Subcutaneous adipose tissue (tissue), 4 donors: Measurements from ENCODE around the gene PRKAR2B. TPM values are rescaled to one million over a fixed set of nuclear protein-coding genes. Genes with fewer than 3 reads are reported as not detected.

Experiments
- total RNA-seq, 4 donors: library from RNA; depleted of rRNA; stranded (reverse); fragments of >200 nt; gene quantifications; one replicate each; pipeline ENCODE4 v1.1.0, GENCODE V29; 2016
- TF ChIP-seq, protein P1 (sequence below): fragments of 450-650 bp; IDR thresholded peaks from one replicate; pipeline ENCODE4 v1.5.1; 2016; ENCODE audit warnings: low read depth, mild to moderate bottlenecking, control low read depth, antibody characterized with exemption, moderate library complexity

PRKAR2B gene
- total RNA-seq, 4 donors from 2014 or later = 224 to 678 (median 404) TPM

DNA sequence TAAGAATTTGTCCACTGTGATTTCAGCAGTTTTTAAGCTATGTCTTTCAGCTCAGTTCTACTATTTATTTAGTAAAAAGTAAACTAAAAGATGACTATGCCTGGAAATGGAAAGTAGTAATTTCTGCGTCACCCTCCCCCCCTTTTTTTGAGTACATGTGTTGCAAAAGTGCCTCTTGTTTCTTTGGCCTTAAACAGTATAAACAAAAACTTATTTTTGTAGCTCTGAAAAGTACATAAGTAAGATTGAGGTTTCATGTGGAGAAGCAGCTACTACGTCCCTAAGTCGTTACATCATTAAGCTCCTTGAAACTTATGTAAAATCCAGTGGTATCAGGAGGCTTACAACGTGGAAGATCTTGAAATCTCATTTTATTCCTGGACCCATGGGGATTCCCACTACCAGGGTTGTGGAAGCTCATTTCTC, 78.0 kb downstream of the PRKAR2B start:
- TF ChIP-seq, protein P1, sequence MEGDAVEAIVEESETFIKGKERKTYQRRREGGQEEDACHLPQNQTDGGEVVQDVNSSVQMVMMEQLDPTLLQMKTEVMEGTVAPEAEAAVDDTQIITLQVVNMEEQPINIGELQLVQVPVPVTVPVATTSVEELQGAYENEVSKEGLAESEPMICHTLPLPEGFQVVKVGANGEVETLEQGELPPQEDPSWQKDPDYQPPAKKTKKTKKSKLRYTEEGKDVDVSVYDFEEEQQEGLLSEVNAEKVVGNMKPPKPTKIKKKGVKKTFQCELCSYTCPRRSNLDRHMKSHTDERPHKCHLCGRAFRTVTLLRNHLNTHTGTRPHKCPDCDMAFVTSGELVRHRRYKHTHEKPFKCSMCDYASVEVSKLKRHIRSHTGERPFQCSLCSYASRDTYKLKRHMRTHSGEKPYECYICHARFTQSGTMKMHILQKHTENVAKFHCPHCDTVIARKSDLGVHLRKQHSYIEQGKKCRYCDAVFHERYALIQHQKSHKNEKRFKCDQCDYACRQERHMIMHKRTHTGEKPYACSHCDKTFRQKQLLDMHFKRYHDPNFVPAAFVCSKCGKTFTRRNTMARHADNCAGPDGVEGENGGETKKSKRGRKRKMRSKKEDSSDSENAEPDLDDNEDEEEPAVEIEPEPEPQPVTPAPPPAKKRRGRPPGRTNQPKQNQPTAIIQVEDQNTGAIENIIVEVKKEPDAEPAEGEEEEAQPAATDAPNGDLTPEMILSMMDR = no peak

DNA sequence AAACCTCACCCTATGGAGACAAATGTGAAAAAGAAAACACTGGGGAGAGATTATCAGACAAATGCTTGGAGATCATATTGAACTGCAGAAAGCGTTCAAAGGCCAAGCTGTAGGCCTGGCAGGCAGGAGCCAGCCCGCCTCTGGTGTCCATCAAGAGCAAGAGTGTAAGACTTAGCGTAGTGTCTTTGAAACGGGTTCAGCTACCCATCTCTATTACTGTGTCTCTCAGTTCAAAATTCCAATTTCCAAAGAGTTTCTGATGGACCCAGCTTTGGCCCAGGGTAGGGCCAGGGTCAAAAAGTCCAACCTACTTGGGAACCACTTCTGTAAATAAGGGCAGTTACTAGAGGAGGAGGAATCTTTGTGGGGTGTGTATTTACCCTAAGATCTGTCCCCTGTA, 78.9 kb downstream of the PRKAR2B start:
- TF ChIP-seq, protein P1 = no peak

DNA sequence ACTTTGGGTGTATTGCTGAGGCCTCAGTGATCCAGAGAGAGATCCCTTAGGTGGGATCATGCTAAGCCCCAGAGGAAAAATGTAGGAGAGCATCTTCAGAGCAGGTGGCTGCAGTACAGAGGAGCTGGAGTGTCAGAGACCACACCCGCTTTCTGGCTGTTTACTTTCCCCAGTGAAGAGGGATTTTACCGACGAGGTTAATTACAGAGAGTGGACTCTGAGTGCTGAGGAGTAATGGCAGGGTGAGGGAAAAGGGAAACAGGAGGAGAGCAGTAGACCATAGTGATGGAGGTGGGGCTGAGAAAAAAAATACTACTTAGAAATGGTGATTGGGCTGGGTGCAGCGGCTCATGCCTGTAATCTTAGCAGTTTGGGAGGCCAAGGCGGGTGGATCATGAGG, 81.0 kb downstream of the PRKAR2B start:
- TF ChIP-seq, protein P1 = no peak

DNA sequence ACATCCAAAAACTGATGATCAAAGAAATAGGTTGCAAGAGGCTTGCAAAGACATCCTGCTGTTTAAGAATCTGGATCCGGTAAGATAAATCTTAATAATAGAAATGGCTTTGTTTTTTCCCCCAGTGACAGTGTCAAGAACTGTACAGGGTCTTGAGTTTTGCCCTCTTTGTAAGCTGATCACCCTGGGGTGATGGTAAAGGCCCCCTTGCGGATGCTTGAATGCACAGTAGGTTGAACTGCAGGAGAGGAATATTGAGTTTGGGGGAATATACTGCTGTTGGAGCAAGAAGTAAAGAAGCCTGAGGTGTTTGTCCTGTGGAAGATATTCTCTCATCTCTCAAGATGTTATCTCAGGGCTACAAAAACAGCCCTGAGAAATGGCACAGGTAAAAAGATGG, 83.7 kb downstream of the PRKAR2B start:
- TF ChIP-seq, protein P1 = no peak

DNA sequence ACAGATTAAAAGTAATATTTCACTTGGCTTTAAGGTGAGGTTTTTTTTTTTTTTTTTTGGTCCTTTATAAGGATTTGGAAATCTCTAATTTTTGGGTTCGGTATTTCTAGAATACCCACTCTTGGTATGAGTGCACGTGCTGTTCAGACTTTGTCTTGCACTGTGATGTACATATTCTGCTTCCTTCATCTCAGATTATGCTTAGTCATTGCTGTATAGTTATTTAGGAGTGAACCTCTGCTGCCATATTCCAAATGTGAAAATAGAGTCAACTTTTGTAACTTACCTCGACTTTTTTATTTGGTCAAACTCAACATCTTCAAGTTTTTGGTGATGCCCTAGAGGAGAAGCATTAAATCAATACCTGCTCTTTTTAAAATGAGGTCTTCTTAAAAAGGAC, 84.2 kb downstream of the PRKAR2B start:
- TF ChIP-seq, protein P1 = no peak

DNA sequence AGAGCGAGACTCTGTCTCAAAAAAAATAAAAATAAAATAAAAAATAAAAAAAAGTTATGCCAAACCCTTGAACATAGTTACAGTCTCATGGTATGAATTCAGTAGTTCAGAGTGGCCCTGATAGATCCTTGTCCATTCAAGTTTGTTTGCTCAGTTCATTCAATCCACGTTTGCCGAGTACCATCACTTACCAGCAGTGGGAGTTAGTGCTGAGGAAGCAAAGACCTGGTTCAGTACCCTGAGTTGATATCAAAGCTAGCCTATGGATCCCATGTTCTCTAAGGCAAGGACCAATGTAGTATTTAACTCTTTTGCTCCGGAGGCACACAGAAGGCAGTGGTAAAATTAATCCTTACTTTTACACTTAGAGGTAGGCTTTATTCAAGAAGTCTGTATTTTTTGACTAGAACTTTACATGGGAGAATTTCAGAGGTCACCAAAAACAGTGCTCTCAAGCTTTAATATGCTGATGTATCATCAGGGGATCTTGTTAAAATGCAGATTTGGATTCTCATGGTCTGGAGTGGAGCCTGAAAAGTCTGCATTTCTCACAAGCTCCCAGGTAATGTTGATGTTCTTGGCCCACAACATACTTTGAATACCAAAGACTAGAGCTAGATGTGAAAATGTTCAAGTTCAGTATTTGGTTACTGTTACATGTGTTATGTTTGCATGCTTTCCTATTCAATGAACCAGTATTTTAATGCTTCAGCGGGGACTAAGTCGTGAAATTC, 86.1 kb downstream of the PRKAR2B start:
- TF ChIP-seq, protein P1 = no peak

DNA sequence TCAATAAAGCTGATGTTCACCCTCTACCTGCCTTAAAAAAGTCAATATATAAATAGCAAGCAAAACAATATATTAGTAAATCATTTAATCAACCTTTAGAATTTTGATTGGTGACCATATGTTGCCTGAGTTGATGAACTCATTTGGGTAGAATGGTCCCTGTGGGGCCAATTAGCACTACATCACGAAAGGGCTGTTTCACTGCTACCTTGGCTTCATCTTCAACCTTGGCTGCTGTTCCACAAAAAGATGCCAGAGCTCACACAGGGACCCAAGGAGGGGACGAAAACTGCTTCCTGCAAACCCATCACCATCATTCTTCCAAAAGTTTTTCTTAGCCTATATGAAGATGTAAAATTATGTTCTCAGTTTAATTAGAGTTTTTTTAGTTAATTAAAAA, 88.9 kb downstream of the PRKAR2B start:
- TF ChIP-seq, protein P1 = no peak
